Renal cortex interstitium (tissue), 11 donors: ENCODE measurements around the gene NAV2. TPM values are rescaled to one million over a fixed set of nuclear protein-coding genes. Genes with fewer than 3 reads are reported as not detected.

Source experiments
- DNase-seq, 11 donors: peaks; one replicate each; pipeline ENCODE4 v3.0.0-alpha.2; 2013; ENCODE audit warnings: low read depth in 9 of 11, low spot score in 4 of 11; ENCODE audit errors: extremely low read depth in 1 of 11
- polyA plus RNA-seq, 3 donors: library from polyadenylated mRNA; unstranded; fragments of 120-200 nt; gene quantifications; one replicate each; pipeline ENCODE4 v1.2.1, GENCODE V29; 2013; ENCODE audit not compliant: insufficient read length in 3 of 3

The NAV2 gene
- polyA plus RNA-seq, 3 donors, result 36.9 to 94.9 (median 39.5) TPM

DNA sequence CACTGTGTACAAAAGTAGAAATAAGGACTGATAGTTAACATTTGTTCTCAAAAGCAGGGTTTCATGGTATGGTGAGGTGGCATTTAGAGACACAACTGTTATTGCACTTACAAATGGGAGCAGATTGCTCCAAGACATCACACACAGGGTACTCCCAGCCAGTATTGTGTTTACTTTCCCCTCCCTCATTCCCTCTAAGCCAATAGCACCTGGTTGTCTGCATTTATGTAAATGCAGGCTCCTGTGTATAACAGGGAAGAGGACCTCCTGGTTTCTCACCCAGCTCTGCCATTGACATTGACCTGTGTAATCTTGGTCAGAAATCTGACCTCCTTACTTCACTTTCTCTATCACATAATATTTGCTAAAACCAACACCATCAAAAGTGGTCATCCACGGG, 154.4 kb downstream of the NAV2 start:
- DNase-seq, result no peak

DNA sequence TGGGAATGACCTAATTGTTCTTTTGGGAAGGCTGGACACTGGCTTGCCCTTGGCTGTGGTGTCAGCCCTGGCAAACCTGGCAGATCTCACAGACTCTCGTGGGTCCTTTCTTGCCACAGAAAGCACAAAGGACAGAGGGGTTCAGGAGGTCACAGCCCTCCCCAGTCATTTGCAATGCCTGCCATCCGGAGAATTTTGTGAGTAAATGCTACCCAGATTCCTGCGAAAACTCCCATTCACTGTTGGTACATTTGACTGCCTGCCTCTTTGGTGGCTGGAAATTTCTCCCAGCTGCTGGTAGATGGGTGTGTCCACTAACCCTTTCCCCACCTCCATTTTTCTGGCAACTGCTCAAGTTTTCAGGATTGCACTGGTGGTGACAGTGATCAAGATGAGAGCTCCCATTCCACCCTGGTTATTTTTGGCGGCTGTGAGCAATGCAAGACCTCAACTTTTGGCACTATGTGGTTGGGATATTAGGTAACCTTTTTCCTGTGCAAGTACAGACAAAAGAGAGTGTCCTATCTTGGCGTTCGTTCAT, 155.7 kb downstream of the NAV2 start:
- DNase-seq, result no peak

DNA sequence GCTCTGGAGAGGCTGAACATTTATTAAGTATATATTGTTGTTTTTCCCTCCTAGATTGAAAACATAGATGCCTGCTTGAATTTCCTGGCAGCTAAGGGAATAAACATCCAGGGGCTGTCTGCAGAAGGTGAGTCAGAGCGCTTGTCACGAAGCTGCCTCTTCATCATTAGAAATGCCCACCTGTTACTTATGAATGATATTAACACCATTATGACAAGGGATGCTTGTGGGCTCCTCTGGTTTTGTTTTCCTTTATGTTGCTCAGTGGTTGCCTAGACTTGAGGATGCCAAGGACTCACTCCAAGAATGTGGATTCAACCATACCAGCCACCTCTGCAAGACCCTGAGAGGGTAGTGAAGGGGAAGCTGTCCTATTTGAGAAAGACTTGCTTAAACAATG, 156.2 kb downstream of the NAV2 start:
- no peak for DNase-seq

DNA sequence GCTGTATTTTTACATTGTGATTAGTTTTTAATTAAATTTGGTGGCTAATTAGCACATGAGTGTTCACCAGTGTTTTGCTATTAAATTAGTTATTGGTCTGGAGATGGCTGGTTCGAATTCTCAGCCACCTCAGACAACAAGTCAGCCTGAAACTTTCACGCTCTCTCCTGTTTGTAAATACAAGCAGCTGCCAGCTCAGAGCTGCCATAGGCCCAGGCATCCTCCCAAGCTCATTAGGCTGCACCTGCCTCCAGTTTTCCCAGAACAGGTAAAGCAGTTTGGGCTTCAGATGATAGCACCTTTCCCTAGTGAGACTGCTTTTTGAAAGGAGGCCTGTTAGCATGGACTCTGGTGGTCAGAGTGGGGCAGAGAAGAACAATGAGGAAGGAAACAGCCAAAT, 156.8 kb downstream of the NAV2 start:
- DNase-seq, result no peak

DNA sequence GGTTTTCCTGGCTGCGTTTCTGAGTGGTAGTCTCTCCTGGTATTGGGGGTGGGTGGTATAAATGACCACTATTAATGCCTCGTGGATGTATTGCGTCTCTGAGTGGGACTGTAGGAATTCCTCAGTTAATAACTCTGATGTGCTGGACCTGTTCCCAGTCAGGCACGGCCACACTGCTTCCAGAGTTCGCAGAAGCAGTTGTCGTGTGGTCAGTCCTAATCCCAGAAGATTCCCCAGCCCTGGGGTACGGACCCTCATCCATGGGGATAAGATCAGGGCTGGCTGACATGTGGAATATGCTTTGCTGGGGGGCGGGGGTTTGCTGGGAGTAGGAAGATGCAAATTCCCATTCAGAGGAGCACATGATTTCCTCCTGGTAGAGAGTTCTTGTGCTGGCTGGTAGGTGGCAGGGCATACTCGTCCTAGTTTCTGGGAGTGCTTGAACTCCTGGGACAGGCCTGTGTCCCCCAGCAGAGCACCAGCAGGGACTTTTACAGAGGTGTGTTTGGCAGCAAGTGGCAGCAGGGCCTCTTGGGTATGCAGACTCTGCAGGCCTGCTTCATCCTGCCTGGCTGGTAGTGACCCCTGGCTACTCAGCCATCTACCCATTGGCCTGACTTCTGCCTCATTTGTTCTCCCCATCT, 157.4 kb downstream of the NAV2 start:
- no peak for DNase-seq

DNA sequence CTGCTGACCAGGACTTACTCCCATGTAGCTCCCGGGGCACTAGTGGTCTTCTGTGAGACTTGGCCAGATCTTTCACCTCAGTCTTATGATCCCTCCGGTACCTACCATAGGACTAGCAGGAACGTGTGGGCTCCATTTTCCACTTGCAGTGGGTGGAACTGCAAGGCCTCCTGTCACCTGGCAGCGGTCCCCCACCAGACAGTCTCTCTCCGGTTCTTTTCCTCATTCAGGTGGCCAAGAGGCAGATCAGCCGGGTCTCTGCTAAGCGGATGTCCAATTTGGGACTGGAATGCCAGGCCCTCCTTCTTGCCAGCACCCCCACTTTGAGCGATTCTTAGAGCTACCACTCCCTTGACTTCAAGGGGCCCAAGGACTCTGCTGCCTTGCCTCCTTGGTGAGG, 158.9 kb downstream of the NAV2 start:
- no peak for DNase-seq

DNA sequence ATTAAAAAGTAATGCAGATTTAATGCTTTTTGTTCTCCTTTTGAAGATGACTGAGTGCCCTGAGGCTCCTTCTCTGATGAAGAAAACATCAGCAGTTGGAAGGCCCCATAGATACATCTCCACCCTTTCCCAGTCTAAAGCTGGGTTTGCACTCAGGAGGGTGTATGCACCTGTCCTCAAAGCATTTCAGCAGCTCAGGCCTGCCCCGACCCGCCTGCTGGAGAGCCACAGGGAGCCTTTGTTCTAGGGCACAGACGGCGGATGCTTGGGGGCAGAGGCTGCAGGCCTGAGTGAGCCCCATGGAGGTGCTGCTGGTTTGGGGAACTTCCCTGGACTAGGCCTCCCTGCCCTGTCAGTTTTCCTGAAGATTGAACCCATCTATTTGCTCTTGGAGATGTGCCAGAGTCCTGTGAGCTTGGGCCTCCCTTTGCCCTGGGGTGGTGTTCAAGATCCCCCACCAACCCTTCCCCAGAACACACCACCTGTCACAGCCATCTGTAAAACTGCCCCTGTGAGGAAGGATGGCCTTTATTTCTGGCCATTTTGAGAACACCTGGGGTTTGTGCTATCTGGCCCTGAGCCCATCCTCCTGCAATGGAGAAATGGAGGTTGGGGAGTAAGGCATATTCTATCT, 160.0 kb downstream of the NAV2 start:
- DNase-seq, result no peak

DNA sequence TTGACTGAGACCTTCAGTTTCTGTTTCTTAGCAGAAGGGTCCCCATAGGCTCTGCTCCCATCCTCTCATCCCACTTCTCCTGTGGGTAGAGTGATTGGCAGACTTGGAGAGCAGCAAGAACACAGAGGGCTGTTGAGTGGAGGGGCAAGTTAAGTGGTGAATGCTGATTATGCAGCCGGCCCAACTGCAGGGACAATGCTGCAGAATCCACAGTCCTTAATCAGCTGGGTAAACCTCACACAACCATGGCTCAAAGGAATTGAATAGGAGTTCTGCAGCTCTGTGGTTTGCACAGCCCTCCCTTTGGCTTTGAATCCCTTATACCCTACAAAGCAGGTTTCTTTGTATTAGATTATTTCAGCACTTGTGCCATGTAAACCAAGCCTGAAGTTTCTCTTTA, 161.1 kb downstream of the NAV2 start:
- DNase-seq, result no peak

DNA sequence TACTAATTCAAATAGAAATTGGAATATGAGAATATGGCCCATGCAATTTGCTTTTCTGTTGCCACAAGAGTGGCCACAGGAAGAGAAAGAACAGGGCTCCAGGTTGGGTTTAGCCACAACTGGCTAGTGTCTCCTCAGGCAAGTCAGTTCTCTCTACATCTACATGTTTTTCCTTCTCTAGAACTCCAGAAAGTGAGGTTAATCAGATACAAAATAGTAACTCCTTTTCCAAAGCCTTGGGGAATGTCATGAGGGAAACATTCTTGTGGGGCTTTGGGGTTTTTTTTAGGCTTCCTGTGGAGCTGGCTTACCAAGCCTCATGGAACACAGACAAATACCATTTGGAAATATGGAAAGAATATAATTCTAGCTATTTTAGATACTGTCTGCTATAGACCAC, 161.6 kb downstream of the NAV2 start:
- DNase-seq, result no peak

DNA sequence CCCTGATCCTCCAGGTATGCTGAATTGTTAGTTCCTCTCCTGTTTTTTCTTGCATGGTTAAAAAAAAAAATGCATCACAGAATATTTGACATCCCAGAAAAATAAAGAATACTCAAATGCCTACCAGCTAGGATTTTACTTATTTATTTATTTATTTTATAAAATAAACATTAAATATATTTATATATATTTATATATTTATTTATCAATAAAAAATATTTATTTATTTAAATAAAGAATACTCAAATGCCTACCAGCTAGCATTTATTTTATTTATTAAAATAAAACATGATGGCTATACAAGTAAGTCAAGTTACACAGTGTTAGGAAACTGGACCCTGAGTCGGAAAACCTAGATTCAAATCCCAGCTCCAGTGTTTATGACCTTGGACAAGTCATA, 164.1 kb downstream of the NAV2 start:
- no peak for DNase-seq

DNA sequence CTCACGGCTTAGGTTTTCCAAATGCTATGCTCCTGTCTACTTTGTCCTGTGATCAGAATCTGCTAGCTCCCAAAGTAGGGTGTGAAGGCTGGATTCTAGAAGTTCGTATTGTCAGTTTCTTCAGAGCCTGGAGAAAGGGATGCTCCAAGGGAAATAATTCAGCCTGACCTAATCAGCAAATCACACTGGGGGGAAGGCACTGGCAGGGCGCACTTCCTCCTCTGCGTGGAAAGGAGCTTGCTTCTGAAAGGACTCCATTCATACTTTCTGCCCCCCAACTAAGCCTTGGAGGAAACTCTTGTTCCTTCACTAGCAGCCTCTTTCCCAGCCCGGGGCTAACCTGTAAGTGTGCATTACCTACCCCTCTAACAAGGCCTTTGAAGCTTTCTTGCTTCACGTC, 165.9 kb downstream of the NAV2 start:
- no peak for DNase-seq

DNA sequence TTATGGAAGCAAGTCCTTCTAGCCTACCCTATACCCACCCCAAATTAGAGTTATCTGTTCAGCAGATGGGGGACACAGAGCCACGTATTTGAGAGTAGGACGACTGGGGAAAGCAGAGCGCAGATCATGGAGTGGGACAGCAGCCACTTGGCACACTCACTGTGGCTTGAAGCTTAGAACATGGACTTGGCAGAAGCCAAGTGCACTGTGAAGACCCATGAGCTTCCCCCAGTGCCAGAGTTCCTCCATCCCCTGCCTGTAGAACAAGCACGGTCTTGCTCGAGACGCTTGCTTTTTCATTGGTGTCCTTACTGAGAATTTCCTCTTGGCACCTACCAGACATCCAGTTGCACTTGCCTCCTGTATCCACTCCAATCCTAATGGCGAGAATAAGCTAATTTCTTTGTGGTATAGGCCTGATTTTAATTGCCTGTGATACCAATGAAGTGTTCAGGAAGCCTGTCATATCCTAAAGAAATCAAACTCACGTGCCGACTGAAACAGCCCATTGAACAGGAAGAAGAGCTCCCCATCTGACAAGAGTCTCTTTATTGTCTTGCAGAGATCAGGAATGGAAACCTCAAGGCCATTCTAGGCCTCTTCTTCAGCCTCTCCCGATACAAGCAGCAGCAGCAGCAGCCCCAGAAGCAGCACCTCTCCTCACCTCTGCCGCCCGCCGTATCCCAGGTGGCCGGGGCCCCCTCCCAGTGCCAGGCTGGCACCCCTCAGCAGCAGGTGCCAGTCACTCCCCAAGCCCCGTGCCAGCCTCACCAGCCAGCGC, 166.9 kb downstream of the NAV2 start:
- no peak for DNase-seq

DNA sequence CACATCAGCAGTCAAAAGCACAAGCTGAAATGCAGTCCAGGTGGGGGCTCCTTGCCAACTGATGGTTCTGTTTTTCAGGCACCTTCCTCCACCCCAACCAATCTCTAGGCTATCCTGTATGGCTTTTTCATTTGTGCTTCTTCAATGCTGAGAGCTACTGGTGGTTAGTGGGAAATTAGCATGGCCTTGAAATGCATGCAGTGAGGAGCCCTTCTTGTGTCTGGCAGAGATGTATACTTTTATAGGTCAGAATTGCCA, 167.4 kb downstream of the NAV2 start:
- DNase-seq, result no peak

DNA sequence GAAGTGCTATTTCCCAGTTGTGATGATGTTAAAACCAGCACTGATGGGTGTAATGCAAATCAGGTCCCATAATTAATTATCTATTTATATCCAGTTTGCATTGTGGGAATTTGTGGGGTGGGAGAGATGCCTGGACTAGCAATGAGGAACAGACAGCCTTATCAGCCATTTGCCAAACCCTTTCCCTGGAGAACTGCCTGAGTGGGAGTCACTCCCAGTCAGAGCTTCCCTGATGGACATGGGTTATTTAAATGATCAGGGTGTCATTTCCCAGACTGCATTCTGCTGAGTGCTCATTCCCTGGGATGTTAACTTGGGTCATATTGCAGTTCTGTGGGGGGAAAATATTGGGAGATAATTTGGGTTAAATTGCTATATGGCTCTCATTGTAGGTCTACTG, 168.5 kb downstream of the NAV2 start:
- no peak for DNase-seq

DNA sequence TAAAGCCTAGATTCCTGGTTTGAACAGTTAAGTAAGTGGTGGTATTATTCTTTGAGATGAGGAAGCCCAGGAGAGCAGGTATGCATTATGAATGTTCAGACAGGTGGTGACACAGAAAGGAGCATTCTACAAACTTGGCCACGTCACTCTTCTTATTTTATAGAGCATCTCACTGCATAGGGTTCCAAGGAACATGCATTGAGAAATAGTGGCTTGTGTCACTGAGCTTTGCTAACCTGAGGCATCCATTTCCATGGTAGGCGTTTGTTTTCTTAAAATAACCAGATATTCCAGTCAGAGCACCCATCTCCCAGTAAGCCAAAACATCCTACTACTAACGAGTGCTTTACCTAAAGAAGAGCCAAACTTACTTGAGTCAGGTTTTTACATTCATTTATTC, 169.7 kb downstream of the NAV2 start:
- no peak for DNase-seq

DNA sequence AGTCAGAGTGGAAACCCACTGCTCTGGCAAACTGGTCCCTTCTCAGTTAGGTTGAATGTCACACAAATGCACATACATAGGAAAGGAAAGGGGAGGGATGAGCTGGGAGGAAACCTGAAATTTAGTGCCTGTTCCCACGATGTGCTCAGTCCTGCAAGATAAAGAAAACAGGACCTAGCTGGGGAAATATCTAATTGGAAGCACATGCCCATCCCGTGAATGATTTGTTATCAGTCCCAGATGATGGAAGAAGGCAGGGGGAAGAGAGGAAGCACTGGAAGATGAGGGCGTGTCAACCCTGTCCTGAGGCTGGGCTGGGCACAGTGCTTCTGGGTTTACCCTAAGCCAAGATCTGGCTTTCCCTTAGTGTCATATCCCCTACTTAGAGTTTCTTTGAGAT, 173.9 kb downstream of the NAV2 start:
- no peak for DNase-seq

DNA sequence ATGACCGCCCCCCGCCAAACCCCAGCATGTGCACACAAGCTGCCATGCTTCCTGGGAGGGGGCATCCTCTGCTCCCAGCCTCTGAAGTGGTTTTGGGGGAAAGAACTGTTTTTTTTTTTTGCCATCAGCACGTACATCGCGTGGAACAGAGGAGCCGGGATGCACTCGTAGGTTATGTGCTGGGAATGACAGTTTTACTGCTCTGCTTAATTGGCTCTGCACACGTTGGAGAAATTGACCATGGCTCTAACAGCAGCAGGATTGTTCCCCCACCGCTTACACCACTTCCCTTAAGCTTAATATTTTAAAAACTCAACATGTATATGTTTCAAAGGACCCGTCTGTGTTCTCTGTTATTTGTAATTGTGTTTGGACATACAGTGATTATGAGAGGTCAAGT, 175.2 kb downstream of the NAV2 start:
- DNase-seq, result no peak

DNA sequence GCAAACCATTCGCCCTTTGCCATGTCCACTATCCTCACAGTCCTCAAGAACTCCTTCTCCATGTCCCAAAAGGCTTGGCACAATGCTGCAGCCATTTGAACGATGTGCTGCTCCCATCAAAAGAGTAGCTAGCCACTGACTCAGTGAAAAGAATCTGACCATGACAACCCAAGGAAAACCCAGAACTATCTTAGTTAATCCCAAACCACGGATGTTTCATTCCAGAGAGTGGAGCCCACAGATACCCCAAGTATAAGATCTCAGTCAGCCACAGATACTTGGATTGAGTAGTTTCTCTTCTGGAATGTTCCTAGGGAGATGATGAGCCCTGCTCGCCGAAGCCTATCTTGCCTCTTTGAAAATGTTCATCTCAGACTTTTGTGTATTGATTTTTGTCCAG, 176.9 kb downstream of the NAV2 start:
- DNase-seq, result no peak

DNA sequence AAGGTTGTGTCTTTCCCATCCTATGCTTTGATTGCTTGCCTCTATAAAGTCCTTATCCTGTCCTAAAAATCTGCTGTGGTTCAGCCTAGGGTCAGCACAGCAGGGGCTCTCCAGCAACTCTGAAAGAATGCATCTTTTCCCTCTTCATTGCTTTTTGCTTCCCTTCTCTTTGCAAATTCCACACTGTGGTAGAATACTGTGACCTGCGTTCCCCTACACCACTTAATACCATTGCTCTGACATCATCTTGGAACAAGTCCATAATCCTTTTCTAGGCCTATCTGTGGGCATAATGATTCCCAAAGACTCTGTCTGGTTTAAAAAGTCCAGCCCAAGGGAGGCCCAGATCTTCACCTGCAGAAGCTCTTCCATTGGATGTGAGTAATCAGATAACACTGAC, 177.7 kb downstream of the NAV2 start:
- DNase-seq, result no peak

DNA sequence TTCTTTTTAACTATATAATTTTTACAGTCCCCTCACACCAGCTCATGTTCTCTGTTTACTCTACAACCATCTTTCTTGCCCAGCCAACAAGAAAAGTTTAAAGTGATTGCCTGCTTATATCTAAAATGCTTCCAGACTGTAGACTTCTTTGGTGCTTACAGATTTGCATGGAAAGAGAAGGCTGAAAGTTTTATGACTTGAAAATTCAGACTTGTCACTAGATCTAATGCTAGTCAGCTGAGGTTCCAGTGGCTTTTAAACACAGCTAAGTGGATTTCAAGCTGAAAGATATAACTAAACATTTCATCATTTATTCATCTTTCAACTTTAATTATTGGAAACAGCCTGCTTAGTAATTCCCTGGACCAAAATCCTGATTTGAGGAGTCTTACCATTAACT, 178.4 kb downstream of the NAV2 start:
- DNase-seq, result no peak

DNA sequence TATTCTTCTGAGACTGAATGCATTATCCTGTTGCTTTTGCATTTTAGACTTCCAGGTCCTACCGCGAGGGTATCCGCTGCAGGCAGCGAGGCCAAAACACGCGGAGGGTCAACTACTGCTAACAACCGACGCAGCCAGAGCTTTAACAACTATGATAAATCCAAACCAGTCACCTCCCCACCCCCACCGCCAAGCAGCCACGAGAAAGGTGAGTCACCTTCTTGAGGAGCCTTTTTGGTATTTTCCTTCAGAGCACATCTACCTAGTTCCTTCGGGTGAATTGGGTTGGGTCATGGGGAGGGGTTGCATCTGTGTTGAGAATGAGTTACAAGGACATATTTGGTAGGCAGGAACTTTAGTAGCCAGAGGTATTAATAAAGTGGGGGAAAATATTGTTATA, 179.8 kb downstream of the NAV2 start:
- DNase-seq, result no peak
